HUES6 (cell line): ENCODE results near the gene CAPN8.

ENCODE experiments used
- H3K27ac ChIP-seq: 2 replicates; pipeline ENCODE4 v1.7.0; 2013; ENCODE audit warnings: low read depth, mild to moderate bottlenecking, low read length, inconsistent platforms
- H3K27me3 ChIP-seq: 2 replicates; pipeline ENCODE4 v1.6.1; 2013; ENCODE audit warnings: low read length; ENCODE audit not compliant: control insufficient read depth, insufficient read depth
- H3K36me3 ChIP-seq: 2 replicates; pipeline ENCODE4 v1.6.1; 2013; ENCODE audit warnings: low read length; ENCODE audit not compliant: control insufficient read depth, insufficient read depth
- H3K4me1 ChIP-seq: 2 replicates; pipeline ENCODE4 v1.6.1; 2013; ENCODE audit warnings: low read length; ENCODE audit not compliant: control insufficient read depth, insufficient read depth
- H3K4me3 ChIP-seq: 2 replicates; pipeline ENCODE4 v1.5.1; 2013; ENCODE audit warnings: low read depth, low read length
- H3K9ac ChIP-seq: one replicate; pipeline ENCODE4 v1.6.1; 2013; ENCODE audit warnings: mild to moderate bottlenecking, low read length
- H3K9me3 ChIP-seq: 2 replicates; pipeline ENCODE4 v1.6.1; 2013; ENCODE audit warnings: low read depth, low read length; ENCODE audit not compliant: control insufficient read depth, insufficient read depth

CAPN8 gene

DNA sequence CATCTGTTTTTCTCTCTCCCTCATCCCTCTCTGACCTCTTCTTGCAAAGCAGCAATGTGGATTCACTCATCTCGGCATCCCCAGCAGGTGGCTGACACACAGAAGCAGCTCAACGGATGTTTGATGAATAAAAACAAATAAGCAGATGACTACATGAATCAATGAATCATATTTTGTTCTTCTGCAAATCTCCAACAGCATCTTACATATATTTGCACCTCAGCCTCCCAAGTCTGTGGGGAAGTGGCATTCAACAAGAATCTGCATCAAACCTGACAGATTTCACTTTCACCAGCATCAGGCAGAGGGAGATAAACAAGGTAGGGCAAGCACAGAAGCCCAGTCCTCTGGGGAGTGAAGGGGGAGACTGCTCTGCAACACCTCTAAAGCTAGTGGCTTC, 34.0 kb downstream of the CAPN8 start:
- no peak overlapping the region for H3K27ac ChIP-seq
- H3K4me3 ChIP-seq = no peak overlapping the region
- H3K27me3 ChIP-seq = no peaks in the 10 kb centered on the region; the same call in 1 of the 2 replicates
- H3K4me1 ChIP-seq = 0 out of 2 replicates have a peak, but pooled peaks cover 4% of the 10 kb centered on the region
- no peak overlapping the region for H3K9ac ChIP-seq
- H3K9me3 ChIP-seq = no peaks in the 10 kb centered on the region
- H3K36me3 ChIP-seq = no peaks in the 10 kb centered on the region

GRCh38 chr1:223629126-223629457, 36.4 kb downstream of the CAPN8 start:
- Histone ChIP-seq H3K36me3 (no peaks in the 10 kb centered on the region), H3K4me1 (0 out of 2 replicates have a peak, but pooled peaks cover 4% of the 10 kb centered on the region), H3K27ac (no peak overlapping the region), H3K4me3 (no peak overlapping the region), H3K27me3 (no peaks in the 10 kb centered on the region; the same call in 1 of the 2 replicates), H3K9ac (no peak overlapping the region), H3K9me3 (no peaks in the 10 kb centered on the region)

DNA sequence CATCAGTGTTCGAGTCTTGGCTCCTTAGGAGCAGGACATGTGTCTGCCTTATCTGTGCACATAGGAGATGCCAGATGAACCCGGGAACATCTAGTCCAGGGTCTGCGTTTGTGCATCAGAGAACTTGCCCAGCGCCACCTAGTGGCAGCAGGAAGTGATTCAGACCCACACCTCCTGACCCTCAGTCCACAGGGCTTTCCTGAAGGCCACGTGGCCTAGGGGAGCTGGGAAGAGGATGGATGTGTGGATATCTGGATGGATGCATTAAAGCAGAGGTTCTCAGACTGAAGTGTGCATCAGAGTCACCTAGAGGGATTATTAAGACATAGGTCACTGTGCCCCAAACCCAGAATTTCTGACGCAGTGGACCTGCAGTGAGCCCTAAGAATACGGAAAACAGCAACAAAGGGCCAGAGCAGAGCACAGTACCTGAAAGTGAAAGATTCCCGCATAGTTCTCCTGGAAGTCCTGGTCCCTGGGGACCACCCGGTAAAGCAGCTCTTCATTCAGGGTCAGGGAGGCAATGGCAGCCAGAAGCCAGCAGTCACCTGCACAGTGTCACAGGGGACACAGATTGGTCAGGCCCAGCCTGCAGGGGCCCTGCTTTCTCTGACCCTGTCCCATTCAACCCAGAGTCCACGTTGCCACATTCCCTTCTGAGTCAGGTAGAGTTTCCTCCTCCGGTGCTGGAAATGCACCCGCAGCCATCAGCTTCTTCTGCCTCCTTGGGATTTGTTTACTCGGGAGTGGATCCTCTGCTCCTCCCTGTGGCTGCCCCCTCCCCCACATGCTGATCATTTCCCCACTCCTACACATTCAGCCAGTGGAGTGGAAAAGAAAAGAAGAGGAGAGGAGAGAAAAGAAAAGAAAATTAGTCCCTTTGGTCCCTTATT, 37.0 kb downstream of the CAPN8 start:
- Histone ChIP-seq H3K9me3 (no peaks in the 10 kb centered on the region), H3K4me1 (0 out of 2 replicates have a peak, but pooled peaks cover 4% of the 10 kb centered on the region), H3K4me3 (no peak overlapping the region), H3K9ac (no peak overlapping the region), H3K27me3 (no peaks in the 10 kb centered on the region; the same call in 1 of the 2 replicates), H3K27ac (no peak overlapping the region), H3K36me3 (no peaks in the 10 kb centered on the region)

DNA sequence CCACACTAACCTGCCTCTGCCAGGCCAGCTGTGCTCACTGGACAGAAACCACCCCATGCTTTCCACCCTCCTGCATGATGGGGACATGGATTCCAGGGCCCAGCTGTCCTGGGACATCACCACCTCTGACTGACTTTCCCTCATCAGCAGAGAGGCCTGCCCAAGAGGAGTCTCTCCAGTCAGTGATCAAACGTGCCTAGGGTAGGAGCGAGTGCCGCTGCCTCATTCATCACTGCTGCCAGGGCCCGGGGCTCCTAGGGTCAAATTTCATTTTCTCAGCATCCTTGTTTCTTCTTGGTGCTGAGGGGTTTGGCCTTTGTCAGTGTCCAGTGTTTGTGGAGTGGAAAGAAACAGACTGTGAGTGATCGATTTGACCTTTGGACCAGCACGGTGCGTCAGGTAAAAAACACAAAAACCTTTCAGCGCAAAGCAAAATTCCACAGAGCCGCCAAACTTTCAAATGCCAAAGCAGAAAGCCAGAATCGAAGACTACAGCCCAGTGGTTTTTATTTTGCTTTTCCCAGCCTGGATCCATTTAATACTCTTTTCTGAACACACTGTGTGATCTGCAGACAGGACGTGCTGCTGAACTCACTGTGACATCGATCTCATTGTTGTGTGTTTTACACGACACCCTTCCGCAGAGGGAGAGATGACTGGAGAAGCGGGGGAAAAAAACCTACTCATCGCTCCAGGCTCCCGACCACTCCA, 43.2 kb downstream of the CAPN8 start:
- H3K36me3 ChIP-seq = no peaks in the 10 kb centered on the region
- H3K9me3 ChIP-seq = no peaks in the 10 kb centered on the region
- no peak overlapping the region for H3K27ac ChIP-seq
- no peaks in the 10 kb centered on the region for H3K4me1 ChIP-seq
- no peaks in the 10 kb centered on the region for H3K27me3 ChIP-seq
- no peak overlapping the region for H3K9ac ChIP-seq
- H3K4me3 ChIP-seq = no peak overlapping the region

DNA sequence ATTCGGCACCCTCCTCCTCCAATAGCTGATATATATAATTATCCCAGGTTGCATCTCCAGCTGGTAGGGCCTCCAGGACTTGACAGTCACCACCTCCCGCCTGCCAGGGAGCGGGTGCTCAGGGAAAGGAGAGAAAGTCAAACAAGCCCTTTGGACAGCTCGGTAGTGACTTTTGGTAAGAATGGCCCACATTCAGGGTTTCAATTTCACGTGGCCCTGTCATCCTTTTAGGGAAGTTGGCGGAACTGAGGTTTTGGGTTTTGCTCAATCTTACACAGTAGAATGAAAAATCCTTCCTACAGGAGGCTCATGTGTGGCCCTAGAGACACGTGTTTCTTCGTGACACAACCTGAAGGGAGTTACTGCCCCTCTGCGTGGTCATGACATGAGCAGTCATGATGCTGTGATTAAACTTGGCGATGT, 44.2 kb downstream of the CAPN8 start:
- Histone ChIP-seq H3K9me3 (no peaks in the 10 kb centered on the region), H3K9ac (no peak overlapping the region), H3K4me3 (no peak overlapping the region), H3K4me1 (no peaks in the 10 kb centered on the region), H3K27ac (no peak overlapping the region), H3K36me3 (no peaks in the 10 kb centered on the region), H3K27me3 (no peaks in the 10 kb centered on the region)

DNA sequence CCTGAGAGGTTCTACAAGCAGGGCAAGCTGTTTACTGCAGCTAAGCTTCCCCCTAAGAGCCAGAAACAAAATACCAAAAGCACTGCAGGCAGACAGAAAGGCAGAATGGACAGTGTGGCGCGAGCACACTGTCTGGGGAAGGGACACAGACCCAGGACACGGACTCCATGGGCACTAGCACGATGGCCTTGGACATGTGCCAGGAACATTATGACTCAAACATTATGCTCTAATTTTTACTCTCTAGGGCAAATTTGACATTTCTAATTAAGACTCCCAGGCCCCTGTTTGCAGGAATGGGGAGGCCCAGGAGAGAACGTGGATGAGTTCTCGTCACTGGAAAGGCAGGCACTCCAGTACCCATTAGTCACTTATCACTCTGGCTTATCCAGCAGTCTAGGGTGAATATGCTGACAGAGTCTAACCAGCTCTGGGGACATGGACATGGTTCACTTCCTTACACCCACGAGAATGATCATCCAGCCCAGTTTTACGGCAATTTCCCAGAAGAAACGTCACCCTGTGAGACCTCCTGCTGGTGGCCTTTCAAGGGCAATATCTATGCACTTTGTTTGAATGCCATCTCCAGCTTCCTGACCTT, 45.1 kb downstream of the CAPN8 start:
- H3K9me3 ChIP-seq = no peaks in the 10 kb centered on the region
- H3K36me3 ChIP-seq = no peaks in the 10 kb centered on the region
- H3K4me3 ChIP-seq = no peak overlapping the region
- no peak overlapping the region for H3K9ac ChIP-seq
- no peaks in the 10 kb centered on the region for H3K27me3 ChIP-seq
- H3K27ac ChIP-seq = no peak overlapping the region
- no peaks in the 10 kb centered on the region for H3K4me1 ChIP-seq

GRCh38 chr1:223618680-223619079, 46.8 kb downstream of the CAPN8 start:
- Histone ChIP-seq H3K9me3 (no peaks in the 10 kb centered on the region), H3K27me3 (no peaks in the 10 kb centered on the region; the same call in 1 of the 2 replicates), H3K4me1 (no peaks in the 10 kb centered on the region), H3K27ac (no peak overlapping the region), H3K36me3 (no peaks in the 10 kb centered on the region), H3K9ac (no peak overlapping the region), H3K4me3 (no peak overlapping the region)

GRCh38 chr1:223617323-223618070, 48.0 kb downstream of the CAPN8 start:
- no peaks in the 10 kb centered on the region for H3K36me3 ChIP-seq
- H3K27me3 ChIP-seq = no peaks in the 10 kb centered on the region; the same call in 1 of the 2 replicates
- H3K4me1 ChIP-seq = no peaks in the 10 kb centered on the region
- no peak overlapping the region for H3K4me3 ChIP-seq
- H3K9me3 ChIP-seq = no peaks in the 10 kb centered on the region
- H3K27ac ChIP-seq = no peak overlapping the region
- no peak overlapping the region for H3K9ac ChIP-seq

- H3K27ac ChIP-seq = no peak overlapping the region
- no peaks in the 10 kb centered on the region; the same call in 1 of the 2 replicates for H3K27me3 ChIP-seq
- H3K9me3 ChIP-seq = peaks cover under 1% of the 10 kb centered on the region; the same call in 1 of the 2 replicates
- no peak overlapping the region for H3K4me3 ChIP-seq
- no peaks in the 10 kb centered on the region for H3K4me1 ChIP-seq
- no peaks in the 10 kb centered on the region for H3K36me3 ChIP-seq
- H3K9ac ChIP-seq = no peak overlapping the region
Measured at GRCh38 chr1:223616586-223616985, 48.9 kb downstream of the CAPN8 start.

DNA sequence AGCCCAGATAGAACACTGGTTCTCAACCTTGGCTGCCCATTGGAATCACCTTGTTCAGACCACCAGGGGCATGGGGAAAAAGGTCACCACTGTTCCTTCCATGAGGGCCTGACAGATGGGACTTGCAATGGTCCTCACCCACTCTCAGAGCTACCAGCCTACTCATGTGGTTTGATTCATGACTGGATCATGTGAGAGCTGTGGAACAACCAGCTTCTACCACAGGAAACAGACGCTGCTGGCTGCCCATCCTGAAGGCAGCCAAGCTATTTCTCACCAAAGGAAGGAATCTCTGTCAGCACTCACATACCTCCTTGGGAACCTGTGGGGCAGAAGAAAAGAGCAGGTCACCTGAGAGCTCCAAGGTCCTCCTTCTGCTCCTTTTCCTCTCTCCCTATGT, 53.6 kb downstream of the CAPN8 start:
- Histone ChIP-seq H3K27me3 (no peaks in the 10 kb centered on the region; the same call in 1 of the 2 replicates), H3K36me3 (no peaks in the 10 kb centered on the region), H3K9me3 (peaks cover 4% of the 10 kb centered on the region; the same call in 1 of the 2 replicates), H3K4me1 (no peaks in the 10 kb centered on the region), H3K27ac (no peak overlapping the region), H3K4me3 (no peak overlapping the region), H3K9ac (no peak overlapping the region)
